ENCODE measurements around the gene INPPL1. TPM values are rescaled to one million over a fixed set of nuclear protein-coding genes. Genes with fewer than 3 reads are reported as not detected.

INPPL1 gene
- total and polyA plus RNA-seq, 2 donors (not counting 3 experiments of a cell fraction or from before 2014, with no cell fraction given): 125 to 184 TPM

DNA sequence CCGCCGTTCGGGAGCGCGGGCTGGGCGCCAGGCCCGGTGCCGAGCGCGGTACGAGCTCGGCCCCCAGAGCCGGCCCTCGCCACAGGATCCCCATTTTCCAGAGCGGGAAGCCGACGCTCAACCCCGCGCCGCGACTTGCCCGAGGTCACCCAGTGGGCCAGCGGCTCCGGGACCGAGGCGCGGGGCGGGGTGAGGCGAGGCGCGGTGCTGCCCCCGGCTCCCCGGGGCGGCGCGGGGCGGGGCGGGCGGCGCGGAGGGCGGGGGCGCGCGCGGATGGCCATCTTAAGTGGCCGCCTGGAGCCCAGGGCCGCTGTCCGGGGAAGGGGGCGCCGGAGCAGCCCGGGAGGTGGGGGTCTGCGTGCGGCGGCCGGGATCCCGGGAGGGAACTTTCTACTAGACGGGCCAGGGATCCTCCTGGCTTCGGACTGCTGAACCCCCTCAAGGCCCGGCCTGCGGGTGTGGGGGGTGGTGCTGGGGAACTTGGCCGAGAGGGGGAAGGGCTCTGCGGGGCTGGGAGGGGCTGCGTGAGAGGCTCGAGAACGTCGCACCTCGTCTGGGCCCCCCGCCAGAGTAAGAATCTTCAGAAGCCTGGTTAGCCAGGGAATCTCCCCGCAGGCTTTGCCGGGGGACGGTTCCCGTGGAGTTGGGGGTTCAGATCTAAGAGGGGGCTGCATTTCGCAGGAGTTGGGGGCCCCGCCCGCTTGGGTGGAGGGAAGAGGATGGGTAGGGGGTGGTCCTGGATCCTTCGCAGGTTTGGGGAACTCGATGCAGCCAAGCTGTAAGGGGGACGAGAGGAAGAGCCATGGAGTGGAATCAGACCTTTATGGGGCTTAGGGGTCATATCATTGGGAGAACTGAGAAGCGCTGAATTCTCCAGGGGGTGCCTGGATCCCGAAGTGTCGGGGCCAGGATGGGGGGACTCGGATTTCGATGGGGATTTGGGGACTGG, 678 bp upstream of the INPPL1 start:
- Histone ChIP-seq H3K27me3 (ENCODE audit: control insufficient read depth in 2 of 2, insufficient read depth in 2 of 2, low read length in 2 of 2) (no peaks in the 10 kb centered on the region), H3K9me1 (replicated peaks; ENCODE audit: control insufficient read depth, extremely low read depth, insufficient read depth, low read length) (no peaks in the 10 kb centered on the region), H3K9me3 (replicated peaks; ENCODE audit: control insufficient read depth, insufficient read depth, low read length) (no peaks in the 10 kb centered on the region), H3K36me3 (ENCODE audit: control insufficient read depth in 2 of 2, extremely low read depth in 1 of 2, insufficient read depth in 2 of 2, low read length in 2 of 2) (peaks cover 2 to 17% of the 10 kb centered on the region in 2 experiments), H4K20me1 (replicated peaks; ENCODE audit: control insufficient read depth, extremely low read depth, insufficient read depth, low read length) (no peaks in the 10 kb centered on the region), H3K4me1 (ENCODE audit: control insufficient read depth, extremely low read depth, insufficient read depth, low read length) (peaks cover 9% of the 10 kb centered on the region), H3K9ac (replicated peaks; ENCODE audit: extremely low read depth, insufficient read depth, low read length) (peak overlapping the region; percentile 82), H2AFZ (ENCODE audit: low read depth, low read length) (peak overlapping the region; percentile 89), H3K4me3 (replicated peaks in 1 of 3; ENCODE audit: insufficient read depth in 1 of 3, low read depth in 1 of 3, low read length in 3 of 3) (peak overlapping the region; percentile 76 to 94 (median 94)), H3K27ac (ENCODE audit: insufficient read depth, low read depth, low read length) (peak overlapping the region; percentile 60), H3K79me2 (ENCODE audit: control insufficient read depth, insufficient read depth, low read length) (peaks cover 21% of the 10 kb centered on the region), H3K4me2 (ENCODE audit: insufficient read depth, low read length) (peak overlapping the region; percentile 89)
- POLR2A ChIA-PET: interaction anchor here (1.0 to 1.5 kb wide), 2 partner anchors 111 to 152 kb away, joined by 3 to 5 read pairs; partner anchors contain the start of gene ANAPC15
- FAIRE-seq: peak; percentile 12
- no peak for TF ChIP-seq FOS (IDR thresholded peaks at IDR 0.05; ENCODE audit: borderline replicate concordance, insufficient read depth, low read length)
- TF ChIP-seq POLR2AphosphoS5 (IDR thresholded peaks at IDR 0.05; ENCODE audit: insufficient read depth, low read depth, low read length): peak; percentile 24
- dilution Hi-C loops (cut with MboI; ENCODE audit: extremely low pct_ligation_motif_present, low sequenced_read_pairs) (no loop called here), intact Hi-C loops (cut with micrococcal nuclease) (loop anchor here (1.0 to 2.0 kb wide), 5 partner anchors 14 to 199 kb away; partner anchors contain the start of gene ANAPC15)
- BruUV-seq (replicated peaks): no TSS peak
- peak; percentile 74 for DNase-seq (ENCODE audit: low read depth, low spot score)
- CTCF ChIA-PET: interaction anchor here (0.8 to 3.2 kb wide), 9 partner anchors 12 to 207 kb away, joined by 4 to 17 read pairs (median 6); no protein-coding TSS in a partner anchor

DNA sequence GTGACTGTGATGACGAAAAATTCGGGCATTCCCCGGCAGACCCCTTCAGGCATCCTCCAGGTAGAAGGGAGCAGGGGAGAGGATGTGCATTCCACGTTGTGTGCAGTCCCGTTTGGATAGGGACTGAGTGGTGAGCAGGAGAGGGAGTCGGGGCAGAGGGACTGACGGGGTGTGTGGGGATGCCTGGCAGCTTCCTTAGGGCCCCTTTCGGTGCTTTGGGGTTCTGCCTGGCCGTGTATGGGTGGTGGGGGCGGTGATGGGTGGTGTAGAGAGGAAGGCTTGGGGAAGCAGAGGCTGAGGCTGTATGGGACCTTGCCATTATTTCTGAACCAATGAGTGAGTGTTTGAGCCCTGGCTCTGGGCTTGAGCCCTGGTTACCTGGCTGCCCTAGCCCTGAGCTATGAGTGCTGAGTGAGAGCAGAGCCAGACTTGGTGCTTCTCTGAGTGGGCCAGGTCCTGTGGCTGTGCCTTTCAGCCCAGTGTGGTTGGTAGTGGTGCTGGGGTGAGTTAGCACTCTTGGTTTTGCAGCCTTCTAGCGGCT, 914 bp downstream of the INPPL1 start:
- POLR2A ChIA-PET: no interaction called here
- Histone ChIP-seq H3K4me3 (replicated peaks in 1 of 3; ENCODE audit: insufficient read depth in 1 of 3, low read depth in 1 of 3, low read length in 3 of 3) (peak overlapping the region; percentile 76 to 94 (median 94)), H2AFZ (ENCODE audit: low read depth, low read length) (no peak overlapping the region), H3K27ac (ENCODE audit: insufficient read depth, low read depth, low read length) (peak overlapping the region; percentile 10), H3K27me3 (ENCODE audit: control insufficient read depth in 2 of 2, insufficient read depth in 2 of 2, low read length in 2 of 2) (no peaks in the 10 kb centered on the region), H3K4me2 (ENCODE audit: insufficient read depth, low read length) (peak overlapping the region; percentile 70), H4K20me1 (replicated peaks; ENCODE audit: control insufficient read depth, extremely low read depth, insufficient read depth, low read length) (no peaks in the 10 kb centered on the region), H3K9me3 (replicated peaks; ENCODE audit: control insufficient read depth, insufficient read depth, low read length) (no peaks in the 10 kb centered on the region), H3K4me1 (ENCODE audit: control insufficient read depth, extremely low read depth, insufficient read depth, low read length) (peaks cover 9% of the 10 kb centered on the region), H3K9me1 (replicated peaks; ENCODE audit: control insufficient read depth, extremely low read depth, insufficient read depth, low read length) (no peaks in the 10 kb centered on the region), H3K36me3 (ENCODE audit: control insufficient read depth in 2 of 2, extremely low read depth in 1 of 2, insufficient read depth in 2 of 2, low read length in 2 of 2) (peaks cover 3 to 32% of the 10 kb centered on the region in 2 experiments), H3K79me2 (ENCODE audit: control insufficient read depth, insufficient read depth, low read length) (peaks cover 21% of the 10 kb centered on the region), H3K9ac (replicated peaks; ENCODE audit: extremely low read depth, insufficient read depth, low read length) (peak overlapping the region; percentile 82)
- no peak for DNase-seq (ENCODE audit: low read depth, low spot score)
- intact Hi-C loops (cut with micrococcal nuclease): no loop called here
- TF ChIP-seq POLR2A (IDR thresholded peaks at IDR 0.05; ENCODE audit: low read depth, low read length) (peak; percentile 28), EZH2 (IDR thresholded peaks at IDR 0.05; ENCODE audit: borderline replicate concordance, low read depth, low read length, severe bottlenecking) (no peak)
- BruUV-seq (replicated peaks): no TSS peak
- dilution Hi-C loops (cut with MboI; ENCODE audit: extremely low pct_ligation_motif_present, low sequenced_read_pairs): no loop called here
- CTCF ChIA-PET: interaction anchor here (0.6 to 1.7 kb wide), 8 partner anchors 11 to 248 kb away, joined by 3 to 11 read pairs (median 4); no protein-coding TSS in a partner anchor
- peak; percentile 12 for FAIRE-seq

Measured in endothelial cell of umbilical vein (primary cell).